Caco-2 (cell line): ENCODE data around the gene PFDN1. TPM values are rescaled to one million over a fixed set of nuclear protein-coding genes. Genes with fewer than 3 reads are reported as not detected.
"Not testable (repeated sequence)": the region's sequence is repeated elsewhere in the genome, so short reads cannot be mapped to it uniquely, and the experiment has no call there.

Experiments used
- BruUV-seq: library from RNA; stranded (reverse); fragments of 400-500 nt; replicated peaks from 2 replicates; lab custom pipeline; 2021; lab: Mats Ljungman, UMichigan
- CTCF ChIA-PET: fragments of 300-600 bp; sonication (Branson Sonifier 250); formaldehyde crosslinking; loops from one replicate; lab custom pipeline; 2022; ENCODE audit warnings: antibody characterized with exemption; lab: Charles Lee
- POLR2A ChIA-PET: fragments of 300-600 bp; sonication (Branson Sonifier 250); formaldehyde crosslinking; loops from one replicate; lab custom pipeline; 2022; ENCODE audit warnings: antibody characterized with exemption; lab: Charles Lee
- DNase-seq, 2 experiments: peaks; one replicate each; pipeline versions ENCODE4 v3.0.0 to v3.0.0-alpha.2; 2020 to 2022
- H3K27me3 ChIP-seq: replicated peaks from 2 replicates; pipeline ENCODE4 v1.6.0; 2011; ENCODE audit warnings: low read length; ENCODE audit not compliant: control insufficient read depth, insufficient read depth
- H3K36me3 ChIP-seq: 2 replicates; pipeline ENCODE4 v1.5.1; 2011; ENCODE audit warnings: low read length; ENCODE audit not compliant: control insufficient read depth, insufficient read depth
- H3K4me1 ChIP-seq: fragments of 250-450 bp; sonication (Bioruptor Pico); 2 replicates; pipeline ENCODE4 v1.5.1; 2020; ENCODE audit warnings: mild to moderate bottlenecking
- H3K4me3 ChIP-seq: 2 replicates; pipeline ENCODE4 v1.5.1; 2011; ENCODE audit warnings: low read depth, mild to moderate bottlenecking, control low read depth, low read length
- H3K9me3 ChIP-seq: fragments of 250-450 bp; sonication (Bioruptor Pico); 2 replicates; pipeline ENCODE4 v1.5.1; 2020; ENCODE audit warnings: mild to moderate bottlenecking, moderate library complexity
- H3K27ac Mint-ChIP-seq: one replicate; pipeline ENCODE4 v1.8.0; 2022; ENCODE audit warnings: mixed read lengths; ENCODE audit not compliant: unreplicated experiment
- H3K27me3 Mint-ChIP-seq: one replicate; pipeline ENCODE4 v1.8.0; 2022; ENCODE audit warnings: mixed read lengths; ENCODE audit not compliant: insufficient read depth, unreplicated experiment
- H3K36me3 Mint-ChIP-seq: one replicate; pipeline ENCODE4 v1.8.0; 2022; ENCODE audit warnings: mild to moderate bottlenecking, mixed read lengths; ENCODE audit not compliant: insufficient read depth, unreplicated experiment
- H3K4me1 Mint-ChIP-seq: one replicate; pipeline ENCODE4 v1.8.0; 2022; ENCODE audit warnings: low read depth, mixed read lengths; ENCODE audit not compliant: unreplicated experiment
- H3K4me3 Mint-ChIP-seq: one replicate; pipeline ENCODE4 v1.8.0; 2022; ENCODE audit warnings: mild to moderate bottlenecking, moderate library complexity, mixed read lengths; ENCODE audit not compliant: unreplicated experiment
- H3K9me3 Mint-ChIP-seq: one replicate; pipeline ENCODE4 v1.8.0; 2022; ENCODE audit warnings: mixed read lengths; ENCODE audit not compliant: unreplicated experiment
- CTCF ChIP-seq, 2 experiments: fragments of 200-600 bp in 1 of 2; IDR thresholded peaks; 1 replicate in 1 of 2; 2 replicates in 1 of 2; pipeline versions ENCODE4 v1.5.1 to v1.8.0; 2011 to 2022; ENCODE audit warnings: antibody characterized with exemption in 1 of 2, control low read depth in 1 of 2, inconsistent platforms in 1 of 2, low read depth in 1 of 2, low read length in 1 of 2, mild to moderate bottlenecking in 1 of 2, moderate library complexity in 1 of 2; ENCODE audit not compliant: insufficient read depth in 1 of 2, severe bottlenecking in 1 of 2, unreplicated experiment in 1 of 2
- intact Hi-C: fragments of 100-400 bp; cut with micrococcal nuclease; formaldehyde crosslinking; loops from one replicate; pipeline ENCODE4 v1.10.0; 2022; ENCODE audit not compliant: unreplicated experiment
- total RNA-seq: library from RNA; stranded (reverse); gene quantifications from 2 replicates; pipeline ENCODE4 v1.2.3, GENCODE V29; 2022

The PFDN1 gene
- total RNA-seq, 1 experiment from 2014 or later, result 81.1 TPM

DNA sequence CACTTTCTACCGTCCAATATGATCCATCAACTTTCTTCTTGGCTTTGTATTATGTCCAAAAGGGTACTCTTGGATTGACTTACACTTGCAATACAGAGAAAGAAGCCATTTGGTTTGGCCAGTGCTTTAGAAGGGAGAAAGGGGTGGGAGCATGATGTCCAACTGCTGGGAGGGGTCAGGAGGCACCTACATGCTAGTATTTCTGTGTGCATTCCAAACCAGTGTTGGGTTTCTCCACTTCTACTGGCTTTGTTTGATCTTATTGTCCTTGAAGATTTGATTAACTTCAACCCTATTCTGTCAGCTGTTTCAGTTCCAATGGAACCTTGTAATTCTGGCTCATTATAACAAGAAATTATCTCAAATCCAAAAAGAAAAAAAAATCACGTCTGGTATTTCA, 100.3 kb downstream of the PFDN1 start:
- H3K27me3 Mint-ChIP-seq, result no peaks in the 10 kb centered on the region
- intact Hi-C loops, result no loop called here
- POLR2A ChIA-PET, result no interaction called here

DNA sequence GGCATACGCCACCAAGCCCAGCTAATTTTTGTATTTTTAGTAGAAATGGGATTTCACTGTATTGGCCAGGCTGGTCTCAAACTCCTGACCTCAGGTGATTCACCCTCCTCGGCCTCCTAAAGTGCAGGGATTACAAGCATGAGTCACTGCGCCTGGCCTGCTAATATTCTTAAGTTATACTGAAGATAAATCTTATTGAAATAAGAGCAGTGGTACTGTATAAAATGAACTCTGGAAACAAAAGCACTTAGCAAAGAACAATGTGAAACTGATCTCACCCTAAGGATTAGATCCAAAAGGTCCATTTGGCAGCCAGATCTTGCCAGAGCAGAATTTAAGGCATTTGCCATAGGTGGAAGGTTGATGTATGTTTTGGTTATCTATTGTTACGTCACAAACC, 100.8 kb downstream of the PFDN1 start:
- Histone ChIP-seq H3K4me3 (no peak overlapping the region), H3K36me3 (peaks cover 2% of the 10 kb centered on the region; the same call in 1 of the 2 replicates), H3K27me3 (no peaks in the 10 kb centered on the region), H3K9me3 (no peaks in the 10 kb centered on the region), H3K4me1 (peaks cover 21% of the 10 kb centered on the region)
- TF ChIP-seq CTCF (IDR thresholded peaks at IDR 0.05; ENCODE audit: insufficient read depth in 1 of 2, low read depth in 1 of 2, low read length in 1 of 2, severe bottlenecking in 1 of 2, unreplicated experiment in 1 of 2), result no peak
- Mint-ChIP-seq H3K27ac (no peak overlapping the region), H3K9me3 (no peaks in the 10 kb centered on the region), H3K4me3 (no peak overlapping the region), H3K36me3 (peaks cover 26% of the 10 kb centered on the region), H3K27me3 (no peaks in the 10 kb centered on the region), H3K4me1 (peaks cover 24% of the 10 kb centered on the region)
- no peak for DNase-seq
- POLR2A ChIA-PET, result no interaction called here
- intact Hi-C loops, result no loop called here
- BruUV-seq, result no TSS peak
- CTCF ChIA-PET, result no interaction called here

More for the DNA sequence above, 100.3 kb downstream of the PFDN1 start:
- H3K36me3 Mint-ChIP-seq, result peaks cover 23% of the 10 kb centered on the region
- H3K9me3 Mint-ChIP-seq, result no peaks in the 10 kb centered on the region
- CTCF ChIA-PET, result no interaction called here
- no peak overlapping the region for H3K4me3 Mint-ChIP-seq
- Histone ChIP-seq H3K4me1 (peaks cover 16% of the 10 kb centered on the region), H3K27me3 (no peaks in the 10 kb centered on the region), H3K36me3 (peaks cover 2% of the 10 kb centered on the region; the same call in 1 of the 2 replicates), H3K4me3 (no peak overlapping the region), H3K9me3 (no peaks in the 10 kb centered on the region)
- no peak overlapping the region for H3K27ac Mint-ChIP-seq
- TF ChIP-seq CTCF (IDR thresholded peaks at IDR 0.05; ENCODE audit: insufficient read depth in 1 of 2, low read depth in 1 of 2, low read length in 1 of 2, severe bottlenecking in 1 of 2, unreplicated experiment in 1 of 2), result no peak
- DNase-seq, result no peak
- H3K4me1 Mint-ChIP-seq, result peaks cover 19% of the 10 kb centered on the region
- no TSS peak for BruUV-seq

DNA sequence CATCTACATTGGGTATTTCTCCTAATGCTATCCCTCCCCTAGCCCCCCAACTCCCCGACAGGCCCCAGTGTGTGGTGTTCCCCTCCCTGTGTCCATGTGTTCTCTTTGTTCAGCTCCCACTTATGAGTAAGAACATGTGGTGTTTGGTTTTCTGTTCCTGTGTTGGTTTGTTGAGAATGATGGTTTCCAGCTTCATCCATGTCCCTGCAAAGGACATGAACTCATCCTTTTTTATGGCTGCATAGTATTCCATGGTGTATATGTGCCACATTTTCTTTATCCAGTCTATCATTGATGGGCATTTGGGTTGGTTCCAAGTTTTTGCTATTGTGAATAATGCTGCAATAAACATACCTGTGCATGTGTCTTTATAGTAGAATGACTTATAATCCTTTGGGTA, 104.0 kb downstream of the PFDN1 start:
- DNase-seq, H3K4me3 Mint-ChIP-seq, H3K4me3 ChIP-seq, H3K27me3 Mint-ChIP-seq, H3K27ac Mint-ChIP-seq, H3K27me3 ChIP-seq, intact Hi-C loops, H3K36me3 ChIP-seq, CTCF ChIA-PET, POLR2A ChIA-PET, BruUV-seq, H3K9me3 Mint-ChIP-seq, H3K9me3 ChIP-seq: not testable (repeated sequence)
- H3K36me3 Mint-ChIP-seq, result peaks cover 34% of the 10 kb centered on the region
- peaks cover 23% of the 10 kb centered on the region for H3K4me1 Mint-ChIP-seq
- peaks cover 34% of the 10 kb centered on the region for H3K4me1 ChIP-seq

DNA sequence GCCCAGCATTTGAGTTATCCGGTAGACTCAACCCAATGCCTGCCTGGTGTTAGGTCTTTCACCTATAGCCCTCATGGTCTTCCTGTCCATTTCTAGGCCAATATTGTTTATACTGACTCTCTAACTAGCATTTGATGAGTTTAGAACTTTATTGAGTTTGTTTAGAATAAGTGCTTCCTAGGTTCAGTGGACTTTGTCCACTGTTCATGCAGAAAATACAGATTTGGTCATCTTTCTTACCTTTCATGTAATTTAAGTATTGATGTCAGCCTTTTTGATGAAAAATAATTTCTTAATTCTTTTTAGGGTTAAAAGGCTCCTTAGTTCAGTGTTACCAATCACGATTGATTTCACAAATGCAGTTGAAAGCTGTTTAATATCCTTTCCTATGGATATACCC, 105.9 kb downstream of the PFDN1 start:
- BruUV-seq, result no TSS peak
- intact Hi-C loops, result no loop called here
- CTCF ChIA-PET, result no interaction called here
- POLR2A ChIA-PET, result no interaction called here
- Histone ChIP-seq H3K9me3 (no peaks in the 10 kb centered on the region), H3K4me3 (no peak overlapping the region), H3K4me1 (peaks cover 41% of the 10 kb centered on the region), H3K27me3 (no peaks in the 10 kb centered on the region), H3K36me3 (peaks cover 3% of the 10 kb centered on the region; the same call in 1 of the 2 replicates)
- Mint-ChIP-seq H3K4me3 (no peak overlapping the region), H3K27me3 (no peaks in the 10 kb centered on the region), H3K9me3 (no peaks in the 10 kb centered on the region), H3K4me1 (peaks cover 23% of the 10 kb centered on the region), H3K36me3 (peaks cover 34% of the 10 kb centered on the region), H3K27ac (no peak overlapping the region)
- no peak for TF ChIP-seq CTCF (IDR thresholded peaks at IDR 0.05; ENCODE audit: insufficient read depth in 1 of 2, low read depth in 1 of 2, low read length in 1 of 2, severe bottlenecking in 1 of 2, unreplicated experiment in 1 of 2)
- no peak for DNase-seq
